RWPE1 (cell line): ENCODE results near the gene FAM200A.
"Not testable (repeated sequence)": the region's sequence is repeated elsewhere in the genome, so short reads cannot be mapped to it uniquely, and the experiment has no call there.

Experiments used
- CTCF ChIA-PET: fragments of 350-600 bp; sonication (Branson Sonifier 250); formaldehyde crosslinking; extraction: SDS; loops from one replicate; lab custom pipeline; 2021; lab: Yijun Ruan, JAX
- POLR2A ChIA-PET: fragments of 400-600 bp; formaldehyde crosslinking; extraction: SDS; loops from one replicate; lab custom pipeline; 2020; ENCODE audit warnings: antibody characterized with exemption; ENCODE audit not compliant: low non-redundant PET; lab: Yijun Ruan, JAX
- DNase-seq: peaks from one replicate; pipeline ENCODE4 v3.0.0; 2012; ENCODE audit warnings: low spot score
- H3K27ac ChIP-seq: fragments of 450-650 bp; 2 replicates; pipeline ENCODE4 v1.5.1; 2017
- TF ChIP-seq, protein P1 (sequence below): fragments of 450-650 bp; conservative IDR thresholded peaks from 2 replicates; pipeline ENCODE4 v1.5.1; 2017; ENCODE audit warnings: low read depth, mild to moderate bottlenecking

Gene FAM200A

DNA sequence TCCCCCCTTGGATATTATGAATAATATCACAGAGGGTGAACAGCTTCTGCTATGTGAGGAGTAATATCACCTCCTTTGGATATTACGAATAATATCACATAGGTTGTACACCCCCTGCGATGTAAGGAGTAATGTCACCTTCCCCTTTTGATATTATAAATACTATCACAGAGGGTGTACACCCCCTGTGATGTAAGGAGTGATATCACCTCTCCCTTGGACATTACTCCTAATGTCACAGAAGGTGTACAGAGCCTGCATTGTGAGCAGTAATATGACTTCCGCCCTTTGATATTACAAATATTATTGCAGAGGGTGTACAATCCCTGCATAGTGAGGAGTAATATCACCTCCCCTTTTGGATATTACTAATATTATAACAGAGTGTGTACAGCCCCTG lies 37.0 kb upstream of the FAM200A start:
- TF ChIP-seq, protein P1, sequence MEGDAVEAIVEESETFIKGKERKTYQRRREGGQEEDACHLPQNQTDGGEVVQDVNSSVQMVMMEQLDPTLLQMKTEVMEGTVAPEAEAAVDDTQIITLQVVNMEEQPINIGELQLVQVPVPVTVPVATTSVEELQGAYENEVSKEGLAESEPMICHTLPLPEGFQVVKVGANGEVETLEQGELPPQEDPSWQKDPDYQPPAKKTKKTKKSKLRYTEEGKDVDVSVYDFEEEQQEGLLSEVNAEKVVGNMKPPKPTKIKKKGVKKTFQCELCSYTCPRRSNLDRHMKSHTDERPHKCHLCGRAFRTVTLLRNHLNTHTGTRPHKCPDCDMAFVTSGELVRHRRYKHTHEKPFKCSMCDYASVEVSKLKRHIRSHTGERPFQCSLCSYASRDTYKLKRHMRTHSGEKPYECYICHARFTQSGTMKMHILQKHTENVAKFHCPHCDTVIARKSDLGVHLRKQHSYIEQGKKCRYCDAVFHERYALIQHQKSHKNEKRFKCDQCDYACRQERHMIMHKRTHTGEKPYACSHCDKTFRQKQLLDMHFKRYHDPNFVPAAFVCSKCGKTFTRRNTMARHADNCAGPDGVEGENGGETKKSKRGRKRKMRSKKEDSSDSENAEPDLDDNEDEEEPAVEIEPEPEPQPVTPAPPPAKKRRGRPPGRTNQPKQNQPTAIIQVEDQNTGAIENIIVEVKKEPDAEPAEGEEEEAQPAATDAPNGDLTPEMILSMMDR: no peak
- DNase-seq: no peak
- no peak overlapping the region for H3K27ac ChIP-seq
- POLR2A ChIA-PET: no interaction called here
- CTCF ChIA-PET: no interaction called here

DNA sequence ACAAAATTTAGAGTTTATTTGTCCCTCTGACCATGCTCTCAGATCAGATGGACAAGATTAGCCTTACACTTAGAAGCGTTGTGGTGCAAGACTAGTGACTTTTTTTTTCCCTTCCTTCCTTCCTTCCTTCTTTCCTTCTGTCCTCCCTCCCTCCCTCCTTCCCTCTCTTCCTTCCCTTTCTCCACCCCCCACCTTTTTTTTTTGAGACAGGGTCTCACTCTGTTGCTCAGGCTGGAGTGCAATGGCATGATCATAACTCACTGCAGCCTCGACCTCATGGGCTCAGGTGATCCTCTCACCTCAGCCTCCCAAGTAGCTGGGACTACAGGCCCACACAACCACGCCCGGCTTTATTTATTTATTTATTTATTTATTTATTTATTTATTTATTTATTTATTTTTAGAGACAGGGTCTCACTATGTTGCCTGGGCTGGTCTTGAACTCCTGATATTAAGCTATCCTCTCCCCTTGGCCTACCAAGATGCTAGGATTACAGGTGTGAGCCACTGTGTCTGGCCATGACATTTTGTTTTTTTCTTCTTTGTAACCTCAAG lies 28.9 kb upstream of the FAM200A start:
- not testable (repeated sequence) for H3K27ac ChIP-seq, DNase-seq
- CTCF ChIA-PET: interaction anchor here (0.8 kb wide), 1 partner anchor 18 kb away, joined by 3 read pairs; the partner anchor contains the start of gene TMEM225B
- POLR2A ChIA-PET: interaction anchor here (0.7 kb wide), 1 partner anchor 36 kb away, joined by 4 read pairs; the partner anchor contains the start of gene ZSCAN25

DNA sequence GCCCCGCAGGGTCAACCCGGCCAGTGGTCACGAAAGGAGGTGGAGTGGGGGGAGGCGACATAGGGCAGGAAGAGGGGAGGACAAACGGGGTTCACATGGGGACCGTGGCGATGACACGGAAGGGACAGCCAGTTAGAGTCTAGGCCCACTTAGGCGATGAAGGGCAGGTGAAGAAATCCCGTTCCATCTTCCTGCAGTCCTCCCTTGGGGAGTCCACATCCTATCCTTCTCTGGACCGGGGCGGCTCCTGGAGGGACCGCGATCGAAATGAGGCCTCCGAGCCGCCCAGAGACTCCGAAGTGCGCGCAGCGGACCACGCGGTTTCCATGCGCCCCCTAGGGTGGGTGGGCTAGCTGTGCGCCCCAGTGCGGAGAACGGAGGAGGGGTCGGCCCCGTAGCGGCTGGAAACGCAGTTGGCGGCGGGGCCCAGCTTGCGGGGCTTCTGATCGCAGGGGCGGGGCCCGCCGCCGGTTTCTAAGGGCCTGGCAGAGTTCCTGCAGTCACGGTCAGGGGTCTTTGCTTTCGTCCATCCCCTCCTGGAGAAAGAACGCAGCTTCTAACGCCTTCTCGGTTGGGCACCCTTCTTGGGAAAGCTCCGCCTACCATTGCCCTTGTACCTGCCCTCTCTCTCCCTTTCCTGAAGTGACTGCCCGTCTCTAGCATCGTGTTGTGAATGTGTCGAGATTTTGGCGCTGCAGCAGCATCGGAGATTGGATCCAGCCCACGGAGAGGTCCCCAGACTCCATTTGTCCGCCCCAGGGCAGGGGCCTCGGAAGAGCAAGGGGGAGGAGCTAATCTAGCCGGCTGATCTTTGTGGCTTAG lies 28.3 kb upstream of the FAM200A start:
- ChIA-PET POLR2A (interaction anchor here (0.7 kb wide), 1 partner anchor 37 kb away, joined by 4 read pairs; the partner anchor contains the start of gene ZSCAN25), CTCF (no interaction called here)
- TF ChIP-seq, protein P1: peak; percentile 49
- H3K27ac ChIP-seq: no peak overlapping the region
- no peak for DNase-seq

DNA sequence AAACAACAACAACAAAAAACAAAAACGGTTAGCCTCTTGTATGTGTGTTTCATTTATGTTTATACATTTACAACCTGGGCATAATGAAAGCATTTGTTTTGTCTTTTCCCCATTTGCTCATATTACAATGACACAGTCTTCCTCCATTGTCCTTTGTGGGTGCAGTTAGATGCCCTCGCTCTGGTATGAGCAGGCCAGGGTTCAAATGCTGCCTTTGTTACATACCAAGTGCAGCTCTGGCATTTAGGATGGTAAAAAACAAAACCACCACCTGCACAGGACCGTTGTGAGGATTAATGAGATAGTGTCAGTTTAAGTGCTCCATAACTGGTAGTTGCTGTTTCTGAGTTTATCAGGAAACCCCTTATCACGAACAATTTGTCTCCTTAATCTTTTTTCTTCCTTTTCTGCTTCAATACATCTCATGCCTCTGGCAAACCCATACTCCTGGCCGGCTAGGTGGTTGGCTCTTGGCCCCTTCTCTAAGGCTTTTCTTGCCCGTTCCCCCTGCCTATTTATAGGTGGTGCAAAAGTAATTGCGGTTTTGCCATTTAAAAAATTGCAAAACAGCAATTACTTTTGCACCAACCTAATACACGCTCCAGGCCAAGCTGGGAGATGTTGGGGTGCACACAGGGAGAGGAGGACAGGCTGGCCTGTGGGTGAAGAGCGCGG lies 27.5 kb upstream of the FAM200A start:
- ChIA-PET CTCF (no interaction called here), POLR2A (no interaction called here)
- TF ChIP-seq, protein P1: no peak
- DNase-seq: no peak
- H3K27ac ChIP-seq: no peak overlapping the region

DNA sequence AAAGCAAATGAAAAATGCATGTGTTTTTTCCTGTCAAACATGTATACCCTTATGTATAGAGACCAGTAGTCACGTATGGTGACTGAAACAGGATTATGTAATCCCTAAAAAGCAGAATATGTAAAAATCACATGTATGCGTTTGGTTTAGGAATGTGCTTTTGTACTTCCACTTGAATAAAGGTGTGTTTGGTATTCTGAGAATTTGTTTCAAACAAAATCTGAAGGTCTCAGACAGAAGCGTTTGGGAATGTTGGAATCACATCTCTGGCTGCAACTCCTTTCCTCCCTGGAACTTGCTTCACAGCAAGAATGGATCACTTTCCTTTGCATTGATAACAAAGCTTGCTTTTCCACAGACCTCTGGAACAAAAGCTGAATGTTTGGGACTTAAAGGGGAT lies 24.3 kb upstream of the FAM200A start:
- TF ChIP-seq, protein P1: no peak
- ChIA-PET CTCF (no interaction called here), POLR2A (no interaction called here)

DNA sequence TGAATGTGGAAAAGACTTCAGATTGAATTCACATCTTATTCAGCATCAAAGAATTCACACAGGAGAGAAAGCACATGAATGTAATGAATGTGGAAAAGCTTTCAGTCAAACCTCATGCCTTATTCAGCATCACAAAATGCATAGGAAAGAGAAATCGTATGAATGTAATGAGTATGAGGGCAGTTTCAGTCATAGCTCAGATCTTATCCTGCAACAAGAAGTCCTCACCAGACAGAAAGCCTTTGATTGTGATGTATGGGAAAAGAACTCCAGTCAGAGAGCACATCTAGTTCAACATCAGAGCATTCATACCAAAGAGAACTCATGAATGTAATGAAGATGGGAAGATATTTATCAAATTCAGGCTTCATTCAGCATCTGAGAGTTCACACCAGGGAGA lies 21.3 kb upstream of the FAM200A start:
- ChIA-PET CTCF (interaction anchor here (0.6 to 0.7 kb wide), 2 partner anchors 34 to 57 kb away, joined by 3 read pairs; no protein-coding TSS in a partner anchor), POLR2A (interaction anchor here (1.1 kb wide), 1 partner anchor 9 kb away, joined by 3 read pairs; no protein-coding TSS in a partner anchor)
- TF ChIP-seq, protein P1: no peak
- DNase-seq: no peak
- H3K27ac ChIP-seq: no peak overlapping the region

More for the DNA sequence above, 24.3 kb upstream of the FAM200A start:
- DNase-seq: no peak
- no peak overlapping the region for H3K27ac ChIP-seq
